SKM-1 treated with dmso at 0.1 percent for 144 hours (cell line): ENCODE measurements around the gene MAP2K5.

Source experiments
- DNase-seq: peaks from one replicate; lab custom pipeline; 2025; ENCODE audit not compliant: unreplicated experiment; lab: John Stamatoyannopoulos, UW

Gene MAP2K5

DNA sequence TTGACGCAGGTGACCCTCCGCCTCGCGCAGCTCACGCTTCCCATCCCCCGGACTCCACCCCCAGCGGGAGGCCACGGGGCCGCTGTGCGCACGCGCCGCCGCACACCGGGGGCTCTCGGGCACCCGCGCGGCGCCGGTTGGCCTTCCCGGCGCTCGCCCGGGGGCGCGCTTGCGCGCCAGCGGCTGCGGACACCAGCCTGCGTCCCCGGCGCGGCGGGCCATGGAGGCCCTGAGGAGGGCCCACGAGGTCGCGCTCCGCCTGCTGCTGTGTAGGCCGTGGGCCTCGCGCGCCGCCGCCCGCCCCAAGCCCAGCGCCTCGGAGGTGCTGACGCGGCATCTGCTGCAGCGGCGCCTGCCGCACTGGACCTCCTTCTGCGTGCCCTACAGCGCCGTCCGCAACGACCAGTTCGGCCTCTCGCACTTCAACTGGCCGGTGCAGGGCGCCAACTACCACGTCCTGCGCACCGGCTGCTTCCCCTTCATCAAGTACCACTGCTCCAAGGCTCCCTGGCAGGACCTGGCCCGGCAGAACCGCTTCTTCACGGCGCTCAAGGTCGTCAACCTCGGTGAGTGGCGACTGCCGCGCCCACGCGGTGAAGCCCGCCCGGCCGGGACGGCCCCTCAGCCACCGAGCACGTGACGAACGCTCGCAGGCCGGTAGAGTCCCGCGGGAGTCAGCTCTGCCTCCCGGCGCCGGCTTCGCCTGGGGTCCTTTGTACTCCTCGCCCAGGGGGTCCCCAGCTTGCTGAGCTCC is 21.3 kb upstream of the MAP2K5 start, which contains the start of gene C15orf61:
TSS of gene C15orf61 (plus strand) at position 103 of the 754 bp plus-strand sequence. CDS start at position 221, 118 bp downstream.
- peak; percentile 73 for DNase-seq

DNA sequence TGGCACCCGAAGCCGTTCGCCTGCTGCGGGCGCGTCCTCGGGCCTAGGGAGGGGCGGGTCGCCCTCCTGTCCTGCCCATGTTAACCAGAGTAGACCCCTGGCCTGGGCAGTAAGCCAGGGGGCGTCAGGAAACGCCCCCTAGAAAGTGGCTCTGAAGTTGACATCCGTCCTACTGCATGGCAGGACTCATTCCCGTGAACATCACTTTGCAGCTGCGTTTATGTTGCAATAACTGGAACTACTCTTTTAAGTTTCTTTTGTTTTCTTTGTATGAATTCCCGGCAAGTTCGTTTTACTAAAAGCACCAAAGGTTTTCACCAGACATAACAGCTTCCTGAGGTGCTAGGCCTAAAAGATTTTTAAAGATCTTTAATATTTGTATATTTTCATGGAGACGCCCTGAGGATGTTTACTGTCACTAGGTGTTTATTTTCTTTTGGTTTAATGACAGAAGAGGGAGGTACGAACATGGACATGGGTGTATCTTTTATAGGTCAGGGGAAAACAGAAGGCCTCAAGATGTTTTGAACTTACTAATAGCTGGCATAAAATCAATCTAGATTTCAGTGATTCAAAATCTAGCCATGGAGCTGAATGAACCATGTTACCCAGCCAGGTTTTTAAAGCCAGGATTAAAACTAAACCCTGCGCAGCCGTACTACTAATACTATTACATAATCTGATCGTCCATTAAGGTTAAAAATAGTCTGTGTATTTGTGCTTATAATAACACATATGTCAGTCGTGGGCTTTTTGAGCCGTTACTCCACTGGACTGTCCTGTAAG is 20.5 kb upstream of the MAP2K5 start:
- no peak for DNase-seq

DNA sequence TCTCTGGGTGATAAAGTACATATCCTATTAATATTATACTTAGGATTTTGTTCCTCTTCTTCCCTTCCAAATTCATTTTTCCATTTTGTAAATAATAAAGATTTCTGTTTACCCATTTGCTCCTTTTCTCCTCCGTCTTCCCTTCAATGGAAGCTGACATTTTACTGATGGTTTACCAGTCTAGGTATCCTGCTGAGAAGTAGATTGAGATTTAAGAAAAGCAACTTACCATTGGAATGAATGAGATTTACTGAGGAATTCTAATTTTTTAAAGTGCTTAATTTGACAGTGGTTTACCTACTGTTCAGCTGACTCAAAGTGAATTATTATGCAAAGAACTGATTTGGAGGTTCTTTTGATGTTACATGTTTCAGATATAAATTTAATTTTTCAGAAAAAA is 19.2 kb upstream of the MAP2K5 start:
- DNase-seq: no peak

DNA sequence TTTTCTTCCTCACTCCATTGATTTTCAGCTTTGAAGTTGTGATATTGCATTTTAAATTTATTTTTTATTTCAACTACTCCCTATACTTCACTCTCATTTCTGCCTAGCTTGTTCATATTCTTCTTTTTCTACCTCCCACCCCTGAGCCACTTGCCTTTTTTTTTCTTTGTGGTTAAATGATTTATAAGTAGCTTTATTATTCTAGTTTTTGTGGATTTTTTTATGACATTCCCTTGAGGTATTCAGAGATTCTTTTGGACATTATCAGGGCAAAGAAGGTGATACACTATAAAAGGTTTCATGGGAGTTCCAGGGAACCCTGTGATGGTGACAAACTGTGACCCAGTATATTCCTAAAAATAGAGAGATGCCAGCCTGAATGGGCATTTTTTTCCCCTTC is 18.3 kb upstream of the MAP2K5 start:
- no peak for DNase-seq

DNA sequence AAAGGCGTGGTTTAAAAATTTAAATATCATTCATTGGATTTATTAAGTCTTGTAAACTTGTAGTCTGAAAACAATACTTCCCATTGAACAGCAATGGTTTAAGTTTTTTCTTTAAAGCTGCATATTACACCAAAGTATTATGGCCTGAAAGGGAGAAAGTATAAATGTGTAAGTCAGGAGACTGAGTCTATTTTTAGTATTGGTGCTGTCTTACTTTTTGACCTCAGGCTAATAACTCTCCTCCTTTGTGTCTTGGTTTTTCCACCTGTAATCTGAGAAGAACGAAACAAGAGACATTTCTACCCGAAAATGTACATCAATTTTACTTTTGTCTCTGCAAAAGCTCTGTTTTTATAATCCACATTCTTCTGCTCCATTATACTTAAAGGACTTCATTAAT is 14.0 kb upstream of the MAP2K5 start:
- no peak for DNase-seq

DNA sequence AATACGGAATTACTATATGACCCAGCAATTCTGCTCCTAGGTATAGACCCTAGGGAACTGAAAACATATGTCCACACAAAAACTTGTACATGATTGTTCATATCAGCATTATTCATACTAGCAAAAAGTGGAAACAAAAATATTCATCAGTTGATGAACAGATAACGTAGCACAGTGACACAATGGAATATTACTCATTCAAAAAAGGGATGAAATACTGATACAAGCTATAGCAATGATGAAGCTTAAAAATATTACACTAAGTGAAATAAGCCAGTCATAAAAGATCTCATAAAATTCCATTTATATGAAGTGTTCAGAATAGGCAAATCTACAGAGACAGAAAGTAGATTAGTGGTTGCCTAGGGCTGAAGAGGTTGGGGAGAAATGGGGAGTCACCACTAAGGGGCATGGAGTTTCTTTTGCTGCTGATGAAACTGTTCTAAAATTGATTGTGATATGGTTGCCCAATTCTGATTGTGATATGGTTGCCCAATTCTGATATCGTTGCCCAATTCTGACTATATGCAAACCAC is 11.1 kb upstream of the MAP2K5 start:
- no peak for DNase-seq

DNA sequence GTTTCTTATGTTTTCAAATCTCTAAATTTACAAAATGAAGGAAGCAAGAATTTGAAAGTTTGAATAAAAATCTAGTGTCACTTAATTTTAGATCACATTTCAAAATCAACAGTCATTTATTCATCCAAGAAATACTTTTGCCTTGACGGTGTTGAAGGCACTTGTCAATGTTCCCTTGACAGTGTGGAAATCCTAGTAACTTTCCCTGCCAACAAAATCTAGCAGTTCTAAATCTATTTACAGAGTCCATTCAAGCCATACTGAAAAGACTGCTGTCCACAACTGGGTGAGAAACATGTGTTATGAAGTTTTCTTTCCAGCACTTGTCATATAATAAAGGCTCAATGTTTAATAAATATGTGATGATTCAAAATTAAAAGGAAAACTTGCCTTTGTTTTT is 8.6 kb upstream of the MAP2K5 start:
- no peak for DNase-seq

DNA sequence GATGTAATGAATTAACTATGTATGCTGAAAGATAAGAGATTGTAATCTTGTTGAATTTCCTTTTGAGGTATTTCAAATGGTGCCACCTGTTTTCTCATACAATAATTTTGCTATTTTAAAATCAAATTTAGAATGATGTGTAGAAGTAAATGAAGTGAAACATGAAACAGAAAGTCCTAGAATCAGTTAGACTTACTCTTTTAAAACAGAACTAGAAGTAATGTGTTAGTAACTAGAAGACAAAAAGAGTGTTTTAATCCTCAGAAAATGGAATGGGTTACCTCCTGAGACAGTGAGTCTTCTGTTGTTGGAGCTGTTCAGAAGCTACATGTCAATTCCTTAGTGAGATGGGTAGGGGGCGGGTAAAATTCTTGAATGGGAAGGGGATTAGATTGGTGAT is 8.1 kb upstream of the MAP2K5 start:
- DNase-seq: no peak

DNA sequence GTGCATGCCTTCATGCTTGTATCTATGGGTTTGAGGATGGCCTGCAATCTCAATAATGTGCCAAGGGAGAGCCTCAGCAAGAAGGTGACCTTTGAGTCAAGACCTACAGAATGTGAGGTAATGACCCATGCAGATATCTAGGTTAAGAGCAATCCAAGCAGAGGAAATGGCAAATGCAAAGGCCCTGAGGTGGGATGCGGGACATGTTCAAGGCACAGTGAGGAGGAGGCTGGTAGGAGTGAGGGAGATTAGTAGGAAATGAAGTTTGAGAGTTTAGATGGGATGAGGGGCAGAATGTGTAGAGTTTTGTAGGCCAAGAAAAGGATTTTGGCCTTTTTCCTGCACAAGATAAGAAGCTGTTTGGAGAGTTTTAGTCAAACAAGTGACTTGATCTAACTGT is 4.7 kb upstream of the MAP2K5 start:
- no peak for DNase-seq

DNA sequence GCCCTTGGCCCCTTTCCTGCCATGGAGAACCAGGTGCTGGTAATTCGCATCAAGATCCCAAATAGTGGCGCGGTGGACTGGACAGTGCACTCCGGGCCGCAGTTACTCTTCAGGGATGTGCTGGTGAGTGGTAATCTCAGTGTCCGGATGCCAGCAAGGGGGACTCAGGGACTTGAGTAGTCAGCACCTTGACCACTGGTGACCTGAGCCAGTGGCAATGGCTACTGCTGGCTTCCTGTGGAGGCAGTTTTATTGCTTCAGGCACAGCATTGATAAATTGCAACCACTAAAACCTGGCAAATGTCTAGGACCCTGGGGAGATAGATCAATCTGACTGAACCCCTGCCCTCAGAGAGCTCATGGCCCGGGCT is 830 bp downstream of the MAP2K5 start:
- DNase-seq: no peak

DNA sequence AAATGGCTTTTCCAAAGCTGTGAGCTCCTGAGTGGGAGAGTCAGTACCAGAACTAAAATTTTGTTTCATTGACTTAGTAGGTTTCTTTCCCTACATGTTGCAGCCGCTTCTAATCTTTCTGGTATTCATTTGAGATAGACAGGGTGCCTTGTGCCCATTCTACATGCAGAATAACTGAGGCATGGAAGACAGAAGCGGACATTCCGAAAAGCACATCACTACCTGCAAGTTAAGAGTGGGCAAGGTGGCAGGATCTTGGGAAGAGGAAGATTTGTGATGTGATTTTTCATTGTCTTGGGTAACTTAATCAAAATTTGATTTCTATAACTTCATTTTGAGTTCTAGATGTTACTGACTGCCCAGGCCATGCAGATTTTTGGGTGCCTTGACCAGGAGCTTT is 2.0 kb downstream of the MAP2K5 start:
- no peak for DNase-seq

DNA sequence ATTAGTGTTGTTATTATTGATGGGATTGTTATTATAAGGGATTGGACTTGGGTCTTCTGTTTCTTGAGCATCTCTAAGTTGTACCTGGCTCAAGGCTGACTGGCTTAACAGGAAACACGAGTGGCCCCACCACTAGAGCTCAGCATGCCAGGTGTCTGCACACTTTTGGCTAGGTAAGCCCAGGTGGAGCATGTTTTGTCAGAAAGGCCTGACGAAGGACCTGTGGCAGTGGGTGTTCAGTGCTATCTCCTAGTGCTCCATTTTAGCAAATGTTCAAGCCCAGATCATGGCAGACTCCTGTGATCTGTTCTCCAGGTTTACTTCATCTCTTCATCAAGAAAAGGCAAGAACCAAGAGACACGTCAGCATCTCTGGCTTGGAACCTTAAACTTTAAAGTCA is 3.4 kb downstream of the MAP2K5 start:
- no peak for DNase-seq

DNA sequence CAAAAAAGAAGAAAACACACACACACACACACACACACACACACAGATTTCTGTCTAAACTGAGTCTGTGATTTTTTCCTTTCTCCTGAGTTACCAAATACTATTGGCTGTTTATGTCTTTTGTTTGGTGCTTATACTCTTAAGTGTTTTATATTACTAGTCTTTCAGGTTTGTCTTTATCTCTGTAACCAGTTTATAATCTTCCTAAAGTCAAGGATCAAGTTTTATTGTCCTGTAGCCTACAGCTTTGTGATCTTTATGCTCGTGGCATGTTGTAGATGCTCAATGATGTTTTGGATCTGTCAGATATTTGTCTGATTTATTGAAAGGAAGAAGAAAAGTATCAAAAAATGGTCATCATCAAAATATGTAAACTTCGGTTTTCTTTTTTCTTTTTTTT is 4.6 kb downstream of the MAP2K5 start:
- no peak for DNase-seq

DNA sequence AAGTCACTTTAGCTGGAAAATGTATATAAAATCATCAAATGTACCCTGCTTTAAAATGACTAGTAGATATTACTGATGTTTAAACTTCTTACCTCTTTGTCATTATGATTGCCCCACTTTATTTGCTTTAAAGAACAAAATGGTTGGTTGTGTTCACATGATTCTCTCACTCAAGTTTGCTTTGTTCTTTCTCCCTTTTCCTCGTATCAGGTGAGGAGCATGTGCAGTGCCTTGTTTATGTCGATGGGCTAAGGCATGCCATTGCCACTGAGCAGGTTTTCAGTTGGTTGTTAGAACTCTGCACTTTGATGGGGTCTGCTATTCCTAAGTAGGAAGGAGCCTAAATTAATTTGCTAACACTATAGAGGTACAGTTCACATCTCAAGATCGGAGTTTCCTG is 5.3 kb downstream of the MAP2K5 start:
- no peak for DNase-seq

DNA sequence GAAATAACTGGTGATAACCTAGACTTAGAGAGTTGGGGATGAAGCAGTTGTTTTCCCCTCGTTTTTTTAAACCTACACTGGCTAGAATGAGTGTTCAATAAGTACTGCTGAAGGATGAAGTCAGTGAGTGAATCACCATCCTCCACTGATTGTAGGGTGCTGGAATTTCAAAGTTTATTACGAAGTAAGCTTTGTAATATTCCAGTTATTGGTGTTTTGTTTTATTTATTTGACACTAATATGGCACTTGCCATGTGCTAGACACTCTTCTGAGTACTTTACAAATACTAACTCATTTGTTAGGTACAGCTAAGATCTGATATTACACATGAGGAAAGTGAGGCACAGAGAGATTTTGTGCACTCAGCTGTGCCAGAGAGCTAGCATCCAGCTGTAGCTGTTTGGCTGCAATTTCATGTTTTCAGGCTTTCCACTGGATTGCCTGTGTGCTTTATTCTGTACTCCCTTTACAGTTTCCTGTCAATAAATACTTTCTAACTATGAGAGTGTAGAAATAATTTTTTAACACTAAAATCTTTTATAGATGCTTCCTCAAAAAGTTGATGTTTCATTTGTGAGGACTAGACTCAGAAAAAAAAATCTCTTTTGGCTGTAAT is 5.8 kb downstream of the MAP2K5 start:
- DNase-seq: no peak

DNA sequence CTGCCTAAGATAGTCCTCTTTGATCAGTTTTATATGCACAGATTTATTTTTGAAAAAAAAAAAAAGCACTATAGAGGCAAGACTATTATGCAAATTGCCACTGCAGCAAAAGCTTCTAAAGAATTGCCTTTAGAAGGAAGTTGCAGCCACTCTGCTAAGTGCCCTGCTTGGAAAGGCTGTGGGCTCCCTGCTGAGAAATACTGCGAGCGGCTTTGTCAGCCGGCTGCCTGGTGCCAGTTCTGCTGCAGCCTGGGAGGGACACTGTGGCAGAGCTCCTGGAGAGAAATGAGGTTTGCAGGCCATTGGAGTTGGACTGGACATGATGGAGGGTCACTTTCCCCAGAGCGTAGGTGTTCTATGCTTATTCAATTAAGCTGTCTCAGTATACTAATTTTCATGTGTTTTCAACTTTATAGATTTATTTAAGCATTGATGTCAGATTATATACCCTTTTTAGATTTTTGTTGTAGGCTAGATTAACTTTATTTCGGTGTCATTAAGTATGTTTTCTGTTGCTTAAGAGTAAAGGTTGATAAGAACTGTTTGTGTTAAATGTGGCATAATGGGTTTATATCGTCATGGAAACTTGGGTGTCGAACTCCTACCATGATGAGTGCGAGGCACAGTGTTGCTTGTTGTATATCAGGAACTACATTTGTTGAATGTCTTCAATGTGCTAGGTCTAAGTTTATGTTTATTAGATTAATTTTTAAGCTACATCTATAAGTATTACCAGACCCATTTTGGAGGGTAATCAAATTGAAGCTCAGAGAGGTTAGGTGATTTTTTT is 6.6 kb downstream of the MAP2K5 start:
- no peak for DNase-seq

DNA sequence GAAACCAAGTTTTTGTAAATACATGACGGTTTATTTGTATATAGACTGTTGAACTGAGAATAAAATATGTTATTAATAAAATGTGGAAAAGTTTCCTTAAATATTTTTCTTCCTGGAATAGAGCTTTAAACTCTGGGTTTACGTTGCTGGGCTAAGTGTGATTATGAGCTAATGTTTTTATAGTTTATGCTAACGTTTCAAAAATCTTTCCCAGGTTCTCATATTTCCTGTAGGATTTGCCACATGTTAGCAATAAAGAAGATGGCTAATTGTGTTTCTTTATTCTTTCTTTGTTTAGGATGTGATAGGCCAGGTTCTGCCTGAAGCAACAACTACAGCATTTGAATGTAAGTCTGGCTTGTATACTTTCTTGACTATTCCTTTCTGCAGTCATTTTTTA is 7.2 kb downstream of the MAP2K5 start:
- DNase-seq: no peak

DNA sequence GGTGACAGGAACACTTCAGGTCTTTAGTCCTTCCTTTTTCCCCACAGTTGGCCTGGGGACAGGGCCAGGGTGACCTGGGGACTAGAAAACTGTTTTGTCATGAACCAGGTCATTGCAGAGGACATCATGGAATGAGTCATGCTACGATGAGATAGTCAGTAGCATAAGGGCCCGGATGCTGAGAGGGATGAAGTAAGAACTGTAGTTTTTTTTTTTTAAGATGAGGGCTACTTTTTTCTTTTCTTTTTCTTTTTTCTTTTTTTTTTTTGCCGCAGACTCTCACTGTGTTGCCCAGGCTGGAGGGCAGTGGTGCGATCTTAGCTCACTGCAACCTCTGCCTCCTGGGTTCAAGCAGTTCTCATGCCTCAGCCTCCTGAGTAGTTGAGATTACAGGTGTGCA is 8.0 kb downstream of the MAP2K5 start:
- no peak for DNase-seq

DNA sequence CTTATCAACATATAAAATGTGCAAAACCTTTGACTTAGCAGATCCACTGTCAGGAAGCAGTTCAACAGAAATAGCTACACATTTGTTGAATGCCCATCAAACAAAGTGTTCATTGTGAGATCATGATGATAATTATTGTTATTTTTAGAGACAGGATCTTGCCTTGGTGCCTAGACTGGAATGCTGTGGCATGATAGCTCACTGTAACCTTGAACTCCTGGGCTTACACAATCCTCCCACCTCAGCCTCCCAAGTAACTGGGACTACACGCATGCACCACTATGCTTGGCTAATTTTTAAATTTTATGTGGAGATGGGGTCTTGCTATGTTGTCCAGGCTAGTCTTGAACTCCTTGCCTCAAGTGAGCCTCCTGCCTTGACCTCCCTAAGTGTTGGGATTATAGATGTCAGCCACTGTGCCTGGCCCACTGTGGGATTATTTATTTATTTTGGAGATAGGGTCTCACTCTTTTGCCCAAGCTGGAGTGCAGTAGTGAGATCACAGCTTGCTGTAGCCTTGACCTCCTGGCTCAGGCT is 8.8 kb downstream of the MAP2K5 start:
- no peak for DNase-seq

DNA sequence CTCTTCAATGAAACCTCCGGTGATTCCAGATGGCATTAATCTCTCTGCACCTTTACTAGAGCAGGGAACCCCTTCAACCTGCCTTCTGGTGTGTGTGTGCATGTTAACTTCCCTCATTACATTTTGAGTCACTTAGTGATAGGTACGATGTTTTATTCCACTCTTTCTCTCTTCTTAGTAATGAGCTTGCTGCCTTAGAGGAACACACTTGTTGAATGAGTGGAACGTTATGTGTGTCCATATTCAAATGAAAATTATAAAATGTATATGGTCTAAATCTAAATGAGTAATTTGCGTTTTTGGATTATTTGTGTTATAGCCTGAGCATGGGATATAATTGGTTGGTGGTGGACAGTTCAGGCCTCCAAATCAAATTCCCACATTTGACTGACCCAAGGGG is 12.1 kb downstream of the MAP2K5 start:
- no peak for DNase-seq
